SH-SY5Y (cell line): ENCODE results near the gene SEMA3C.

Experiments
- GATA2 ChIP-seq: IDR thresholded peaks from 2 replicates; pipeline ENCODE4 v1.6.1; 2011; ENCODE audit warnings: mild to moderate bottlenecking, low read depth, low read length
- GATA3 ChIP-seq: IDR thresholded peaks from 2 replicates; pipeline ENCODE4 v1.6.1; 2011; ENCODE audit warnings: low read depth, mild to moderate bottlenecking, low read length, moderate library complexity

DNA sequence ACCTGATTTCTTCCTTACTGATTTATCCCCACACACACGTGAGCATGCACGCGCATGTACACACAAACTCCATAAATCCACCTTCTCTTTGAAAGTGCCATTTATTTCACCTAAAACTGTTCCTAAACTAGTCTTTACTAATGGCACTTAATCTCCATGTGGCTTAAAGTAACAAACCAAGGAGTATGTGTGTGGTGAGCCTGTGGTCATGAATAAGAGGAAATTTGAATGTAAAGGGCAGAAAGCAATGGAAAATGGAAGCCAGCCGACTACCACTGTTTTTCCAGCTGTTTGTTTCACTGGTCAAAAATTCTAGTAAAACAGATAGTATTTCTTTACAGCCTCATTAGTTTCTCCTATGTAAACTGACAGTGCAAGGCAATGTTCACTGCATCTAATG is 23.8 kb downstream of the SEMA3C start:
- TF ChIP-seq GATA3 (no peak), GATA2 (no peak)
